Peyer's patch (tissue), 4 donors: ENCODE results near the gene CTLA4.

ENCODE experiments used
- CTCF ChIP-seq, 6 experiments: fragments of 450-650 bp in 4 of 6; fragments of 200-600 bp in 2 of 6; sonication (generic) in 1 of 6; IDR thresholded peaks; one replicate each; pipeline ENCODE4 v1.5.1; 2017 to 2019; ENCODE audit warnings: antibody characterized with exemption in 6 of 6, mild to moderate bottlenecking in 3 of 6, moderate library complexity in 1 of 6
- POLR2A ChIP-seq, 2 donors: fragments of 450-650 bp; IDR thresholded peaks; one replicate each; pipeline ENCODE4 v1.5.1; 2017; ENCODE audit warnings: antibody characterized with exemption in 2 of 2, mild to moderate bottlenecking in 2 of 2, moderate library complexity in 2 of 2

- no peak for TF ChIP-seq CTCF (IDR thresholded peaks at IDR 0.05)
- TF ChIP-seq POLR2A (IDR thresholded peaks at IDR 0.05): no peak
Measured at GRCh38 chr2:203890733-203891132, 23.2 kb downstream of the CTLA4 start.
